GM12864 (cell line): ENCODE measurements around the gene TP53I3.

Source experiments
- DNase-seq: peaks from one replicate; pipeline ENCODE4 v3.0.0-alpha.2; 2011; ENCODE audit warnings: low read depth
- H3K4me3 ChIP-seq: 2 replicates; pipeline ENCODE4 v1.5.1; 2011; ENCODE audit warnings: mild to moderate bottlenecking, low read depth, low read length, control low read depth
- TF ChIP-seq, protein P1 (sequence below): IDR thresholded peaks from 2 replicates; pipeline ENCODE4 v1.5.1; 2011; ENCODE audit warnings: low read depth, mild to moderate bottlenecking, moderate library complexity, low read length, control low read depth, inconsistent platforms; ENCODE audit errors: missing control alignments

TP53I3 gene

DNA sequence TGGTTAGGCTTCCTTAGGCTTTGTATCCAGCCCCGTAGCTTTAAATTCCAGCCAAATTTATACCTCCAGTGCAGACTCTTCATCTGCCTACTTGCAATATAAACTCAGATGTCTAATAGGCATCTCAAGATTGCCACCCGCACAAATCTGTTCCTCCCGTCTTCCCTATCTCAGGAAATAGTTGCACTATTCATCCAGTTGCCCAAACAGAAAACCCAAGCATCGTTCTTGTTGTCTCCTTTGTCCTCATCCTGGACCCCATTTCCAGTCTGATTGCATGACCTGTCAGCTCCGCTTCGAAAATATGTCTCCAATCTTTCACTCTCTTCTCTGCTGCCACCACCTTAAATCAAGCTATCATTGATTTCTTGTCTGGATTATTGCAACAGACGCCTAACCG is 32.8 kb downstream of the TP53I3 start:
- no peak for DNase-seq
- TF ChIP-seq, protein P1, sequence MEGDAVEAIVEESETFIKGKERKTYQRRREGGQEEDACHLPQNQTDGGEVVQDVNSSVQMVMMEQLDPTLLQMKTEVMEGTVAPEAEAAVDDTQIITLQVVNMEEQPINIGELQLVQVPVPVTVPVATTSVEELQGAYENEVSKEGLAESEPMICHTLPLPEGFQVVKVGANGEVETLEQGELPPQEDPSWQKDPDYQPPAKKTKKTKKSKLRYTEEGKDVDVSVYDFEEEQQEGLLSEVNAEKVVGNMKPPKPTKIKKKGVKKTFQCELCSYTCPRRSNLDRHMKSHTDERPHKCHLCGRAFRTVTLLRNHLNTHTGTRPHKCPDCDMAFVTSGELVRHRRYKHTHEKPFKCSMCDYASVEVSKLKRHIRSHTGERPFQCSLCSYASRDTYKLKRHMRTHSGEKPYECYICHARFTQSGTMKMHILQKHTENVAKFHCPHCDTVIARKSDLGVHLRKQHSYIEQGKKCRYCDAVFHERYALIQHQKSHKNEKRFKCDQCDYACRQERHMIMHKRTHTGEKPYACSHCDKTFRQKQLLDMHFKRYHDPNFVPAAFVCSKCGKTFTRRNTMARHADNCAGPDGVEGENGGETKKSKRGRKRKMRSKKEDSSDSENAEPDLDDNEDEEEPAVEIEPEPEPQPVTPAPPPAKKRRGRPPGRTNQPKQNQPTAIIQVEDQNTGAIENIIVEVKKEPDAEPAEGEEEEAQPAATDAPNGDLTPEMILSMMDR, result no peak
- H3K4me3 ChIP-seq, result no peak overlapping the region

- peak overlapping the region; percentile 67 for H3K4me3 ChIP-seq
- TF ChIP-seq, protein P1, result no peak
- no peak for DNase-seq
These were observed 34.3 kb downstream of the TP53I3 start for GRCh38 chr2:24050041-24050979.

DNA sequence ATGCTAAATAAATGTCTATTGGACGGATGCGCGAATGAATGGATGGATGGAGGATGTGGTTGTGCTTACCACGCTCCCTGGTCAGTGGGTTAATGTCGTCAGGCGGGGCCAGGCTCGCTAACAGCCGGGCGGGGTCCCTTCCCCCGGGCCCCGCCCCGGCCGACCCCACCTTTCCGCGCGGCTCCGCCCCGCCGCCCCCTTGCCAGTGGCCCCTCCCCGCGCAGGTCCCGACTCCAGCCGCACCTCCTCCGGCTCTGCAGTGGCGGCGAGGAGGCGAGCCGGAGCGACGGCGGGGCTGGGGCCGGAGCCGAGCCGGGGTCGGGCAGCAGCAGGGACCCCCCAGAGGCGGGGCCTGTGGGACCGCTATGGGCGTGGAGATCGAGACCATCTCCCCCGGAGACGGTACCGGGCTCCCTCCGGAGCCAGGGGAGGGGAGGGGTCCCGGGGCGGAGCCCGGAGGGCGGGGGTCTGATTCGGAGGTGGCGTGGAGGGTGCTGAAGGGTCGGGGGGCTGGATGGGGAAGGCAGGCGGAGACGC is 35.1 kb downstream of the TP53I3 start, which contains the start of gene FKBP1B:
Gene FKBP1B (plus strand): TSS at position 257 of the 537 bp plus-strand sequence. CDS start 109 bp downstream, at position 366.
- H3K4me3 ChIP-seq, result peak within 1 kb of the TSS; percentile 67
- DNase-seq, result peak; percentile 18
- TF ChIP-seq, protein P1, result no peak

DNA sequence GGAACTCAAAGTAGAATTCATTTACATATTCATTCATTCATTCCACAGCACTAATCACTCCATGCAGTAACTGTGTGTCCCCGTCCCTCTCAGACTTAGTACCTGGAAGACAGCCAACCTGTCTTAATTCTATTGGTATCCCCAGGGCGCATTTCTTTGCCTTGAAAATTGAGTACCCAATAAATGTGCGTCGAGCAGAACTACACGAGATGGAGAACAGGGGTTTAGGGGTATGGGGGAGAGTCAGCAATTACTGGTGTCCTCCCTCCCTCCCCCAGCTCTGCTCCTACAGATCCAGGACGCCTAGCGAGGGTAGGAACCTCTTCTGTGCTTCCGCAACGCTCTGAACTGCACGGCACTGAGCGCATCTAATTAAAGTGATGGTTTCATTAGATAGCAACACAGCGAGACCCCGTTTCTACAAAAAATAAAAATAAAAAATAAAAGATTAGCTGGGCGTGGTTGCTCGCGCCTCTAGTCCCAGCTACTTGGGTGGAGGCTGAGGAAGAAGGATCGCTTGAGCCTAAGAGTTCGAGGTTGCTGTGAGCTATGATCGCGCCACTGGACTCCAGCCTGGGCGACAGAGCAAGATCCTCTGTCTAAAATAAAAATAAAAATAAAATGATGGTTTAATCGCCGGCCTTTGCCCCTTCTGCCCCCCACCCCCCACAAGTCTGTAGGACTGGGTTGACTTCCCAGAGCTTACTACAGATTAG is 35.7 kb downstream of the TP53I3 start:
- TF ChIP-seq, protein P1, result no peak
- DNase-seq, result no peak
- peak overlapping the region; percentile 67 for H3K4me3 ChIP-seq

GRCh38 chr2:24047703-24048033 is 37.0 kb downstream of the TP53I3 start:
- no peak overlapping the region for H3K4me3 ChIP-seq
- TF ChIP-seq, protein P1, result no peak
- DNase-seq, result no peak

DNA sequence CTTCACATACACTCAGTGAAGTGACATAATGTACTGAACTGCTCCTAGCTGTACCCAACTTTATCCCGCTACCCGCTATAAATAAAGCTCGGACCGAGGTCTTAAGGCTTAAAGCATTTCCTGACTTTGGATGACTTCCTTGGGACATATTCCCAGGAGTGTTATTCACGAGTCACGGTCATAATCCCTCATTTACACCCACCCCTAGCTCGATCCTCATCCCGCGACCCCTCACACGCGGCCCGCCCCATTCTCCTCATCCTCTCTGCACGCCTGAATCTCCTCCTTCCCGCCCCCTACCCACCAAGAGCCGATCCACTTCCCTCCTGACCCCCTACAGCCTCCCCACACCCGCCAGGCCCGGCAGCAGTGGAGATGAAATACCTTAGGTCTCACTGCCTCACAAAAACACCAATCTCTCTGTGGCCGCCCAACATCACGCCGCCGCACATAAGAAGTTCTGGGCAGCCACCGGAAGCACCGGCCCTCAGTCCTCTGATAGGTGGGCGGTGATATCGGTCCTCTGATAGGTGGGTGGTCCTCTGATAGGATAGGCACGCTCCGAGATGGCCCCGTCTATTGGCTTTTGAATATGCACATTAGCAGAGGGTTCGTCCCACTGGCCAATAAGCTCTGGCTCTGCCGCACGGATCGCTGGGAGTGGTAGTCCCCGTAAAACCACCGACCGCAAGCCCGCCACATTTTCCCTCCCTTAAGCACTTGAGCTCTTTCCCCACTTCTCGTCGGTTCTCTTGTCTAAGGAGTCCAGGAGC is 37.5 kb downstream of the TP53I3 start, which contains the start of gene WDCP:
Gene WDCP (minus strand): TSS at position 462 of the 773 bp plus-strand sequence. CDS start 7,897 bp downstream, outside the sequence.
- H3K4me3 ChIP-seq, result peak within 1 kb of the TSS; percentile 78
- TF ChIP-seq, protein P1, result no peak
- peak; percentile 98 for DNase-seq
